Ishikawa (cell line): ENCODE measurements around the gene LIPG.

Experiments
- CEBPB ChIP-seq: IDR thresholded peaks from 2 replicates; pipeline ENCODE4 v1.6.1; 2012
- CREB1 ChIP-seq: IDR thresholded peaks from 2 replicates; pipeline ENCODE4 v1.6.1; 2012; ENCODE audit warnings: low read depth
- EGR1 ChIP-seq: IDR thresholded peaks from 2 replicates; pipeline ENCODE4 v1.6.1; 2012
- EP300 ChIP-seq: IDR thresholded peaks from 2 replicates; pipeline ENCODE4 v1.6.1; 2012; ENCODE audit warnings: borderline replicate concordance
- FOXM1 ChIP-seq: IDR thresholded peaks from 2 replicates; pipeline ENCODE4 v1.6.1; 2012; ENCODE audit warnings: low read depth, borderline replicate concordance
- NFIC ChIP-seq: IDR thresholded peaks from 2 replicates; pipeline ENCODE4 v1.6.1; 2012
- RAD21 ChIP-seq: IDR thresholded peaks from 2 replicates; pipeline ENCODE4 v1.6.1; 2012; ENCODE audit warnings: low read depth
- TAF1 ChIP-seq: IDR thresholded peaks from 2 replicates; pipeline ENCODE4 v1.6.1; 2012; ENCODE audit warnings: low read depth, mild to moderate bottlenecking
- TCF12 ChIP-seq: IDR thresholded peaks from 2 replicates; pipeline ENCODE4 v1.6.1; 2012; ENCODE audit warnings: low read depth
- TEAD4 ChIP-seq: IDR thresholded peaks from 2 replicates; pipeline ENCODE4 v1.6.1; 2012
- YY1 ChIP-seq: IDR thresholded peaks from 2 replicates; pipeline ENCODE4 v1.6.1; 2012; ENCODE audit warnings: low read depth
- ZBTB7A ChIP-seq: IDR thresholded peaks from 2 replicates; pipeline ENCODE4 v1.6.1; 2012; ENCODE audit warnings: low read depth
- TF ChIP-seq, protein P1 (sequence below): IDR thresholded peaks from 2 replicates; pipeline ENCODE4 v1.6.1; 2012
- TF ChIP-seq, protein P2 (sequence below): IDR thresholded peaks from 2 replicates; pipeline ENCODE4 v1.6.1; 2012
- TF ChIP-seq, protein P3 (sequence below): IDR thresholded peaks from 2 replicates; pipeline ENCODE4 v1.6.1; 2012; ENCODE audit warnings: low read depth, mild to moderate bottlenecking

Gene LIPG

DNA sequence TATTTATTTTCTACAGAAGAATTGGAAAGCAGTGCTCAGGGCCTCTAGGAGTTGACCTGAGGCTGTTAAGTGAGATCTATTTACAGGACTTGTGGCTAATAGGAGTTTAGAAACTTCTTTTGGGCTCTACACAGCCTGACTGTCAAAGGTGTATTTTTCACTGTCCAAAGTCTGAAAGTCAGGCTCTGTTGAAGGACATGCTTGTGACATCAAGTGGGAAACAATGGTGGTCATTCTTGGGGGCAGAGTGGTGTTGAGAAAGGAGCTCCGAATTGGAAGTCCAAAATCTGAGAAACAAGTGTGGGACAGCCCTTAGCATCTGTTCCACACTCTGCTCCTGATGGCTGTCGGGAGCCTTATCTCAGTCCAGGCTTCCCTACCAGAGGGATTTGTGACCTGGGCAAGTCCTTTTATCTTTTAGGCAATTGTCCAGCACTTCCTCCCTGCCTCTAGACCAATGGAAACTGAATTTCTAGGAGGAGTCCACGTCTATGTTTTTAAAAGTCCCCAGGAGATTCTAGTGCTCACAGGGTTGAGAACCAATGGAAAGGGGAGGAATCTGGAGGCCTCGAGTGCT, 76.4 kb downstream of the LIPG start:
- TF ChIP-seq, protein P1, sequence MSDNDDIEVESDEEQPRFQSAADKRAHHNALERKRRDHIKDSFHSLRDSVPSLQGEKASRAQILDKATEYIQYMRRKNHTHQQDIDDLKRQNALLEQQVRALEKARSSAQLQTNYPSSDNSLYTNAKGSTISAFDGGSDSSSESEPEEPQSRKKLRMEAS, result no peak
- TF ChIP-seq RAD21, result no peak
- no peak for TF ChIP-seq ZBTB7A
- TF ChIP-seq FOXM1, result no peak
- TF ChIP-seq CEBPB, result no peak
- TF ChIP-seq, protein P2, sequence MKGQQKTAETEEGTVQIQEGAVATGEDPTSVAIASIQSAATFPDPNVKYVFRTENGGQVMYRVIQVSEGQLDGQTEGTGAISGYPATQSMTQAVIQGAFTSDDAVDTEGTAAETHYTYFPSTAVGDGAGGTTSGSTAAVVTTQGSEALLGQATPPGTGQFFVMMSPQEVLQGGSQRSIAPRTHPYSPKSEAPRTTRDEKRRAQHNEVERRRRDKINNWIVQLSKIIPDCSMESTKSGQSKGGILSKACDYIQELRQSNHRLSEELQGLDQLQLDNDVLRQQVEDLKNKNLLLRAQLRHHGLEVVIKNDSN, result no peak
- TF ChIP-seq, protein P3, sequence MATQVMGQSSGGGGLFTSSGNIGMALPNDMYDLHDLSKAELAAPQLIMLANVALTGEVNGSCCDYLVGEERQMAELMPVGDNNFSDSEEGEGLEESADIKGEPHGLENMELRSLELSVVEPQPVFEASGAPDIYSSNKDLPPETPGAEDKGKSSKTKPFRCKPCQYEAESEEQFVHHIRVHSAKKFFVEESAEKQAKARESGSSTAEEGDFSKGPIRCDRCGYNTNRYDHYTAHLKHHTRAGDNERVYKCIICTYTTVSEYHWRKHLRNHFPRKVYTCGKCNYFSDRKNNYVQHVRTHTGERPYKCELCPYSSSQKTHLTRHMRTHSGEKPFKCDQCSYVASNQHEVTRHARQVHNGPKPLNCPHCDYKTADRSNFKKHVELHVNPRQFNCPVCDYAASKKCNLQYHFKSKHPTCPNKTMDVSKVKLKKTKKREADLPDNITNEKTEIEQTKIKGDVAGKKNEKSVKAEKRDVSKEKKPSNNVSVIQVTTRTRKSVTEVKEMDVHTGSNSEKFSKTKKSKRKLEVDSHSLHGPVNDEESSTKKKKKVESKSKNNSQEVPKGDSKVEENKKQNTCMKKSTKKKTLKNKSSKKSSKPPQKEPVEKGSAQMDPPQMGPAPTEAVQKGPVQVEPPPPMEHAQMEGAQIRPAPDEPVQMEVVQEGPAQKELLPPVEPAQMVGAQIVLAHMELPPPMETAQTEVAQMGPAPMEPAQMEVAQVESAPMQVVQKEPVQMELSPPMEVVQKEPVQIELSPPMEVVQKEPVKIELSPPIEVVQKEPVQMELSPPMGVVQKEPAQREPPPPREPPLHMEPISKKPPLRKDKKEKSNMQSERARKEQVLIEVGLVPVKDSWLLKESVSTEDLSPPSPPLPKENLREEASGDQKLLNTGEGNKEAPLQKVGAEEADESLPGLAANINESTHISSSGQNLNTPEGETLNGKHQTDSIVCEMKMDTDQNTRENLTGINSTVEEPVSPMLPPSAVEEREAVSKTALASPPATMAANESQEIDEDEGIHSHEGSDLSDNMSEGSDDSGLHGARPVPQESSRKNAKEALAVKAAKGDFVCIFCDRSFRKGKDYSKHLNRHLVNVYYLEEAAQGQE, result no peak
- TF ChIP-seq EP300, result no peak
- no peak for TF ChIP-seq EGR1
- no peak for TF ChIP-seq NFIC
- no peak for TF ChIP-seq YY1
- TF ChIP-seq TCF12, result no peak
- no peak for TF ChIP-seq CREB1
- TF ChIP-seq TAF1, result no peak

DNA sequence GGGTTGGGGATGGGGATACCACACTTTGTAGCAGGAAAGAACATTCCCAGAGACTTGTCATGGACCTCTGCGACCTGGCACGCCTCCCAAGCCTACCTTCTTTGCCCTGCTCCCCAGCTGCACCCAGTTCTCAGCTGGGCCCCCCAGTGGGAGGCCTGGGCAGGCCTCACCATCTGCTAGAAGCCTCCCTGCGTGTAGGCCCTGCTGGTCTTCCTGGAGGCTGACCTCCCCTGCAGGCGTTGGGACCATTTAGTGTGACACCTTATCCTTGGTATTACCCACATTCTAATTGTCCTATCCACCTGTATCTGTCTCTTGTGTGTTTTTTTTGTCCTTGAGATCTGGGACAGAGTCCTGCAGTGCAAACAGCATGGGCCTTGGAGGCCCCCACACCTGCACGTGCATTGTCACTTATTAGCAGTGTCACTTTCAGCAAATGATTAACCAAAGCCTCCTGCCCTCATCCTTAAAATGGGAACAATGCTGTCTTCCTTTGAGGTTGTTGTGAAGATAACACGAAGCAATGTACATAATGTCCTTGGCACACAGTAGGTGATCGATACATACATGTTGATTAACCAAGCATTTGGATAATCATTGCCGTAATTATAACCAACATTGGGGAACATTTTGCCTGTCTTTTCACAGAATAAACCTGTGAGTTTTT, 77.2 kb downstream of the LIPG start:
- TF ChIP-seq CEBPB (no peak), ZBTB7A (no peak), TEAD4 (no peak), FOXM1 (no peak), EP300 (no peak), YY1 (no peak), TAF1 (no peak), NFIC (no peak)
- TF ChIP-seq, protein P1, result no peak
- TF ChIP-seq, protein P2, result no peak
- TF ChIP-seq, protein P3, result no peak

DNA sequence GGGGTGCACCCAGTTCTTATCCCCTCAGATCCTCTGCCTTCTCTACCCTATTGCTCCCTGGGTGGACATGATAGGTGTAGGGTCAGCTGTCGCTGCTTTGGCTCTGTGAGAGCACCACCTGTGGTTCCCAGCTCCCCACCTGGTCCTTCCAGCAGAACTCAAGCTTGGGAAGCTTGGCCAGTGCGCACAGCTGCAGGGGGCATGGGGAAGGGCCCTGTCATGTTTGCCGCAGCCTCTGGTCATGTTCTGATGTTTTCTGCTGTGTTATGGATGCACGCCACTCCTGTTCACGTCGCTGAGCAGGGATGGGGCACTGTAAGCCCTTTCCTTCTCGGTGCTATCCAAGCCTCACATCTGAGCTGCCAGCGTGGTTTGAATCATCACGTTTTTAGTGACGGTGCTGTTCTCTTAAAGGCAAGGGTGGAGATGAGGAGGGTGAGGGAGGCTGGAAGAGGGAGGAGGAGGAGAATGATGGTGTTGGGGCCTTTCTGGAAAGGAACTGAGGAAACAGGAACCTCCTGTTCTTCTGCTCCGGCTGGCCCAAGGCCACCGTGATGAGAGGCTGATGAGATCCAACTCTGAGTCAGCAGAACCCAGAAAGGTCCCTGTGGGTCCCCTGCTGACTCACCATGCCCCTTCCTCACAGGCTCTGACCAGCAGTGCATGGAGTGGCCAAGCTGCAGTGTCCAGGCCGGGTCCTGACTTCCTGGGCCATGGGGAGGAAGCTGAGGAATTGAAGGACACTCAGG, 78.0 kb downstream of the LIPG start:
- TF ChIP-seq TAF1 (no peak), EGR1 (no peak), YY1 (no peak), RAD21 (no peak), TCF12 (no peak), CREB1 (no peak), NFIC (no peak), TEAD4 (no peak), FOXM1 (no peak), EP300 (no peak), ZBTB7A (no peak), CEBPB (no peak)
- TF ChIP-seq, protein P2, result no peak
- TF ChIP-seq, protein P3, result no peak
- TF ChIP-seq, protein P1, result no peak
